HG02870 (cell line): ENCODE measurements around the gene TMEM132E.

ENCODE experiments used
- ATAC-seq: cut with Tn5 transposase; IDR thresholded peaks from one replicate; pipeline ENCODE4 v1.9.1; 2021; ENCODE audit warnings: mild to moderate bottlenecking, moderate library complexity; ENCODE audit not compliant: unreplicated experiment

Gene TMEM132E

DNA sequence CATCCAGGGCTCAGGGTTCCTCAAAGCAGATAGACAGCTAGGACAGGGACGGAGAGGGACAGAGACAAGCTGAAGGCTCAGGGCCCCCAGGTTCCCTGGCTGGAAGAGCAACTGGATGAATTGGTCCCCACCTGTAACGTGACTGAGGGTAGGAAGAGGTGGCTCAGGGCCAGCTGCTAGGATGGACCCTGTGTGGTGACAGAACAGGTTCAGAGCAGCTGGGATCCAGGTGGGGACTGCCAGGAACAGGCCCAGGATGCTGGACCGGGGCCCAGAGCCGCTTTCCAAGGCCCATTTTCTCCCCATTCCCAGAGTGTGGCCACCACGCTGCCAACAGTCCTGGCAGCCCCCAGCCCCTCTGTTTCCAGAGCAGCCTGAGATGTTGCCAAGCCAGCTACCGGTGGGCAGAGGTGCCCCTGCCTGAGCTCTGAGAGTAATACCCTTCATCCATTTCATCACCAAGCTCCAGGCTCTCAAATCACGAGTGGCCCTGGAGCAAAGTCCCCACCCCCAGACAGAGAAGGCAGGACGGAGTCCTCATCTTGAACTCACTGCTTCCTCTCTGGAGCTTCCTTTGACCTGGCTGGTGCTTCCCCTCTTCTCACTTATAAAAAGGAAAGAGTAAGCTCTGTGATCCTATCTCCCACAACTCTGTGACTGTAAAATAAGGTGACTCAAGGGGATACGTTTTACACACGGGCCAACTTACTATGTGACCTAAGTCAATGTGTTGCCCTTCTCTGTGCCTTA is 79.6 kb downstream of the TMEM132E start:
- ATAC-seq: no peak

- no peak for ATAC-seq
These were observed 84.3 kb downstream of the TMEM132E start for GRCh38 chr17:34663714-34664113.

DNA sequence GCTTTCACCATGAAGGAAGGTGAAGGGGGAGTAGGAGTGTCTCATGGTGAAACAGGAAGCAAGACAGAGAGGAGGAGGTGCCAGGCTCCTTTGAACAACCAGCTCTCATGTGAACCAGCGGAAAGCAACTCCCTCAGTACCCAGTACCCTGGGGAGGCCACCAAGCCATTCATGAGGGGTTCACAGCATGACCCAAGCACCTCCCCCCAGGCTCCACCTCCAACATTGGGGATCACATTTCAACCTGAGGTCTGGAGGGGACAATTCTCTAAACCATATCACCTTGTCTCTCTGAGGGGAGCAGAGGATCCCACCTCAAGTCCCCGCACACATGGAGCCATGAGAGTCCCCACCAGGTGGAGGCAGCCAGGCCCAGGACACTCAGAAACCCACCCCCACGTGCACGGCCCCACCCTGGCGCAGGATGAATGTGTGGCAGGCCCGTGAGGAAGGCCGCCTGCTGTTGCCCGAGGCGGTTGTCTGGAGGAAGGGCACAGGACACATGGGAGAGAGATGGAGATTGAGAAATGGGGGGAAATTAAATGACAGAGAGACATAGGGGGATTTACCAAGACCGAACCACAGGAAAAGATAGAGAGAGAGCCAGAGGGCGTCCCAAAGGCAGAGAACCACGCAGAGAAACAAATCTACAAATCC is 85.9 kb downstream of the TMEM132E start:
- no peak for ATAC-seq

- no peak for ATAC-seq
These were observed 86.7 kb downstream of the TMEM132E start for GRCh38 chr17:34665819-34666763.

DNA sequence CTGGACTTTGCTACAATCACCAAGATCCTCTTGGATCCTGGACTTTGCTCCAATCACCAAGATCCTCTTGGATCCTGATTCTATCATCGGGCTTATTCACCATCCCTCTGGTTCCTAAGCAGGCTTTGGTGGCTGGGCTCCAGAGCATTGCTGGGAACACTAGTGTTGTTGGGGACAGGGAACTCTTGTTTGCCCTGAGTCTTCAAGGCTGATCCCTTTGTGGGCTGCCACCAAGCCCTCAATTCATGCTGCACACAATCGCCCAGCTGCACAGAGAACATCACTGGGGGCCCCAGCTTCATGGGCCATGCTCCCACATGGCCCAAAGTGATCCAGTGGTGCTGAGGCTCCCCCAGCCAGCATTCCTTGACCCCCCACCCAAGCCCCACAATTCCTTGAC is 88.3 kb downstream of the TMEM132E start:
- no peak for ATAC-seq

GRCh38 chr17:34668206-34668605 is 88.8 kb downstream of the TMEM132E start:
- ATAC-seq: no peak

GRCh38 chr17:34669511-34669910 is 90.1 kb downstream of the TMEM132E start:
- ATAC-seq: no peak

GRCh38 chr17:34670618-34671017 is 91.2 kb downstream of the TMEM132E start:
- ATAC-seq: no peak

- ATAC-seq: no peak
These were observed 91.8 kb downstream of the TMEM132E start for GRCh38 chr17:34671191-34671590.

- no peak for ATAC-seq
These were observed 92.9 kb downstream of the TMEM132E start for GRCh38 chr17:34672176-34672785.

- ATAC-seq: no peak
These were observed 94.1 kb downstream of the TMEM132E start for GRCh38 chr17:34673516-34673915.

GRCh38 chr17:34673995-34674890 is 94.9 kb downstream of the TMEM132E start:
- ATAC-seq: no peak

- ATAC-seq: no peak
These were observed 95.8 kb downstream of the TMEM132E start for GRCh38 chr17:34675143-34675542.

- ATAC-seq: no peak
These were observed 96.2 kb downstream of the TMEM132E start for GRCh38 chr17:34675605-34676004.

DNA sequence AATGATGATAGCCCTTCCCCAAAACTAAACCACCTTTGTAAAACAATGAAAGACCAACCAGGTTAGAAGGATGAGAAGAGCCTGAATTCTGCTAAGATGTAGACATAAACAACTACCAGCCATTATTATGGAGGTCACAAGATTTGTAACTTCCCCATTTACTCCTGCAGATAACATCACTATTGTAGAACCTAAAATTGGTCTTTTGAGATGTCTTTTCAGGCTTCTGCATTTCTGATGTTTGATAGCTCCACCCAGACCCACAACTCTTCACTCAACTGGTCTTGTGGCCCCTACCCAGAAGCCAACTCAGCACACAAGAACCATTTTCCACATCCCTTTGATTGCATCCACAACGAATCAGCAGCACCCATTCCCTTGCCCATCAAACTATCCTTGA is 100.8 kb downstream of the TMEM132E start:
- no peak for ATAC-seq

DNA sequence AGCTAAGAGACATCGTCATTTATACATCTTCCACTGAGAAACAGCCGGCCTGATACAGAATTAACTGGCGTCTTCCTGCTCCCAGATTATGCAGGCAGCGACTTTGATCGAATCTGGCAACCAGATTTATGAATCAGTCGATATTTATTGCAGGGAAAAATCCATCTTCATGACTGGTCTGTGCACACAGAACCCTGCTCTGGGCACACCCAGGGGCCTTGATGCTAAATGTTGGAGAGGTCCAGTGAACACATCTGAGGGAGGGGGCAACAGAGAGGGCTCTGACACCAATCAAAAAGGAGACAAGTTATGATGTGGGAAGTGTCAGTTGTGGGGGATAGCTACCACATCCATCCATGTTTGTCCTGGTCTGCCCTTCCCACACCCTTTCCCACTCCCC is 102.9 kb downstream of the TMEM132E start:
- no peak for ATAC-seq

DNA sequence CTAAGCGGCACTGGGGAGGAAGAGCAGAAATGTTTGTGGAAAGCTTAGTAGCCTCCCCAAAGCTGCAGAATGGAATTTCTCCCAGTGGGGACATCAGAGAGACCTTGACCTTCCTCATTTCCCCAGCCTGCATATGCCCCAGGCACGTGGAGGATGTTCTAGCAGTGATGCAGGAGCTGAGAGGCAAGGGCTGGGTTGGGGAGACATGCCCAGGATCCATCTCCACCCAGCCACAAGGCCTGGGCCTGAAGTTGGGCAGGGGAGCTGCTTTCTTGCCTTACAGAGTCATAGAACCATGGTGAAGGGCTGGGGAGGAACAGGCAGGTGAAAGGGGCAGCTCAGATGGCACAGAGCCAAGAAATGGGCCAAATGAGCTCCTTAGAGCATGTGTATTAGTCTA is 104.0 kb downstream of the TMEM132E start:
- no peak for ATAC-seq
